GM10266 (cell line): ENCODE results near the gene SCAMP4.

Experiments used
- DNase-seq: peaks from one replicate; pipeline ENCODE4 v3.0.0; 2012; ENCODE audit errors: extremely low spot score
- CTCF ChIP-seq: IDR thresholded peaks from 2 replicates; pipeline ENCODE4 v1.5.1; 2012; ENCODE audit warnings: mild to moderate bottlenecking, low read depth; ENCODE audit not compliant: control insufficient read depth, insufficient read depth; ENCODE audit errors: missing control alignments

SCAMP4 gene

GRCh38 chr19:1907563-1908363, 2.6 kb downstream of the SCAMP4 start:
- DNase-seq = no peak

GRCh38 chr19:1908364-1908678, 3.1 kb downstream of the SCAMP4 start:
- no peak for DNase-seq
- no peak for TF ChIP-seq CTCF

More at GRCh38 chr19:1907563-1908363, 2.6 kb downstream of the SCAMP4 start:
- no peak for TF ChIP-seq CTCF

- TF ChIP-seq CTCF = no peak
- no peak for DNase-seq
Measured at GRCh38 chr19:1909761-1910080, 4.5 kb downstream of the SCAMP4 start.

- no peak for DNase-seq
- TF ChIP-seq CTCF = no peak
Measured at GRCh38 chr19:1910177-1910576, 5.0 kb downstream of the SCAMP4 start.

- DNase-seq = no peak
- no peak for TF ChIP-seq CTCF
Measured at GRCh38 chr19:1911098-1911497, 5.9 kb downstream of the SCAMP4 start.

- no peak for DNase-seq
- no peak for TF ChIP-seq CTCF
Measured at GRCh38 chr19:1911995-1912394, 6.8 kb downstream of the SCAMP4 start.

- DNase-seq = no peak
- TF ChIP-seq CTCF = no peak
Measured at GRCh38 chr19:1912760-1913505, 7.7 kb downstream of the SCAMP4 start.
